Gastroesophageal sphincter (tissue), 4 donors: ENCODE results near the gene MKI67. TPM values are rescaled to one million over a fixed set of nuclear protein-coding genes. Genes with fewer than 3 reads are reported as not detected.

Experiments
- ATAC-seq: fragments of 150-250 bp; one replicate; pipeline ENCODE4 v1.9.1; 2016; ENCODE audit warnings: mild to moderate bottlenecking, moderate library complexity
- H3K27ac ChIP-seq, 4 donors: fragments of 200-600 bp; sonication (generic) in 3 of 4; 1 replicate in 3 of 4; 2 replicates in 1 of 4; pipeline ENCODE4 v1.5.1; 2016 to 2019
- H3K27me3 ChIP-seq: fragments of 200-600 bp; sonication (generic); one replicate; pipeline ENCODE4 v1.5.1; 2019
- H3K36me3 ChIP-seq, 2 donors: fragments of 200-600 bp; sonication (generic); one replicate each; pipeline ENCODE4 v1.5.1; 2019; ENCODE audit warnings: control low read depth in 1 of 2
- H3K4me1 ChIP-seq, 3 donors: fragments of 200-600 bp; sonication (generic); 1 replicate in 2 of 3; 2 replicates in 1 of 3; pipeline ENCODE4 v1.5.1; 2016 to 2019; ENCODE audit warnings: control low read depth in 2 of 3
- H3K4me3 ChIP-seq, 2 donors: fragments of 200-600 bp; sonication (generic); one replicate each; pipeline ENCODE4 v1.5.1; 2019; ENCODE audit warnings: mild to moderate bottlenecking in 1 of 2, moderate library complexity in 1 of 2
- H3K9me3 ChIP-seq, 3 donors: fragments of 200-600 bp; sonication (generic); one replicate each; pipeline ENCODE4 v1.5.1; 2017 to 2019; ENCODE audit warnings: control low read depth in 2 of 3
- CTCF ChIP-seq, 4 experiments: fragments of 200-600 bp in 2 of 4; fragments of 450-650 bp in 2 of 4; sonication (generic) in 1 of 4; IDR thresholded peaks; one replicate each; pipeline ENCODE4 v1.5.1; 2017 to 2019; ENCODE audit warnings: antibody characterized with exemption in 4 of 4, mild to moderate bottlenecking in 2 of 4, moderate library complexity in 2 of 4
- EP300 ChIP-seq: sonication (generic); formaldehyde crosslinking; IDR thresholded peaks from one replicate; pipeline ENCODE4 v1.6.1; 2017; ENCODE audit warnings: antibody characterized with exemption, mild to moderate bottlenecking
- POLR2A ChIP-seq, 2 donors: fragments of 450-650 bp; IDR thresholded peaks; one replicate each; pipeline ENCODE4 v1.6.1; 2017; ENCODE audit warnings: antibody characterized with exemption in 2 of 2, mild to moderate bottlenecking in 2 of 2, moderate library complexity in 1 of 2
- POLR2AphosphoS5 ChIP-seq: sonication (generic); formaldehyde crosslinking; IDR thresholded peaks from one replicate; pipeline ENCODE4 v1.6.1; 2017; ENCODE audit warnings: antibody characterized with exemption
- WGBS, 2 donors: methylation state at CpG; one replicate each; pipeline ENCODE4 v1.1.5; 2018; ENCODE audit warnings: low coverage in 1 of 2; 5-methylcytosine and 5-hydroxymethylcytosine counted together
- total RNA-seq, 4 donors: library from RNA; depleted of rRNA; stranded (reverse); fragments of >200 nt; gene quantifications; one replicate each; pipeline ENCODE4 v1.1.0, GENCODE V29; 2016

MKI67 gene
- total RNA-seq, 4 donors from 2014 or later: 0.31 to 1.9 (median 0.70) TPM

DNA sequence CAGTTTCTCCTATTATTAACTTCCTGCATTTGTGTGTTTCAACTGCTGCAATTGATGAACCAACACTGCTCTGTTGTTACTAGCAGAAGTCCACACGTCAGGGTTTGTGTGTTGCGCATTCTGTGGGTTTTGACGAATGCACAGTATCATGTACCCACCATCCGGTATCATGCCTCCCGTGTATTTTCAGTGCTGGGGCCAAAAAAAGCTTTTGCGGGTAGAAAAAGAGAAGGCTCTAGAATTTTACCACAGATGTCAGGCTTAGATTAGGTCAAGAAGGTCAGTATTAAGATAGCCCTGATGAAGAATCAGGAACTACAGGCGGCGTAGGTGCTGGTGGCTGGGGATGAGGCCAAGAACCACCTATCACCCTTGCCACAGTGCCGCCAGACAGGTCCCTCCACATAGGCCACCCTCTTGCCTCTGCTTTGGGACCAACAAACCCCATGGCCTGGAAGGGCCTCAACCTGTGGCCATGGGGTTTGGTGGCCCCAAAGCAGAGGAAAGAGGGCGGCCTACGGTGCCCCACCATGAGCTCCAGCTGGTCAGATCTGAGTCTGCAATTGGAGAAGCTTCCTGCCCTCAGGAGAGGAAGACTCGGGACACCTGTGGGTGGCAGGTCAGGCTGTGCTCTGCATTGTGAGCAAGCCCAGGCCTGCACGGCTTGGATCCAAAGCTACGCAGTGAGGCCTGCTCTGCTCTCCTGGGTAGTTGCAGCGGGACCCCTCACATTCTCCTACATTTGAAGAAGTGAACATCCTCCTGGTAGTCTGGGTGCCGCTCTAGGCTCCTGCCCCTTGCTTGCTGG is 71.9 kb downstream of the MKI67 start:
- Histone ChIP-seq H3K4me1 (peaks cover 0 to 8% (median 2%) of the 10 kb centered on the region in 3 donors), H3K27ac (no peak overlapping the region), H3K4me3 (no peak overlapping the region), H3K9me3 (no peaks in the 10 kb centered on the region), H3K27me3 (no peaks in the 10 kb centered on the region), H3K36me3 (peaks cover 0 to 27% of the 10 kb centered on the region in 2 donors)
- TF ChIP-seq EP300 (no peak), POLR2A (IDR thresholded peaks at IDR 0.05) (no peak), POLR2AphosphoS5 (no peak), CTCF (IDR thresholded peaks at IDR 0.05) (no peak)
- ATAC-seq: peak; percentile 44
- WGBS, 2 donors: 93 to 100% methylated on average over 2 to 7 of the region's 16 CpGs

DNA sequence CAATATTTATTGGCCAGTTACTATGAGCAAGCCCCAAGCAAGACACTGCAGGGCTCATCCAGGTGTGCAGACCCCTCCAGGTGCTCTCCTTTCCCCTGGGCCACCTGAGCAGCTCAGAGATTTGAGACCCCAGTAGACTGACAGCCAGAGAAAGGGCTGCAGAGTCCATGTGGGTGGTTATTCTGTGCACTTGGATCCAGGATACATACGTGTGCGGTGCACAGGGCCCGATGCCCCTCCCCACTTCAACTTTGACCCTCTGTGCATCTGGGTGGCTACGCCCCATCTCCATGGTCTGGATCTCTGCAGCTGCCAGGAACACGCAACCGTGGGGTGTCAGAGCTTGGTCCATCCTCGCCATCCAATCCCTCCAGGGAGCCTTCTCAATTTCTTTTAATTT is 72.9 kb downstream of the MKI67 start:
- Histone ChIP-seq H3K9me3 (no peaks in the 10 kb centered on the region), H3K27ac (no peak overlapping the region), H3K4me3 (no peak overlapping the region), H3K27me3 (no peaks in the 10 kb centered on the region), H3K36me3 (peaks cover 0 to 23% of the 10 kb centered on the region in 2 donors), H3K4me1 (peaks cover 0 to 4% (median 2%) of the 10 kb centered on the region in 3 donors)
- TF ChIP-seq CTCF (IDR thresholded peaks at IDR 0.05) (no peak), POLR2A (IDR thresholded peaks at IDR 0.05) (no peak), EP300 (no peak), POLR2AphosphoS5 (no peak)
- WGBS, 2 donors: 94% methylated on average over 7 of the region's 7 CpGs; no CpG with 5 or more reads in 1 of the 2 donors
- no peak for ATAC-seq

DNA sequence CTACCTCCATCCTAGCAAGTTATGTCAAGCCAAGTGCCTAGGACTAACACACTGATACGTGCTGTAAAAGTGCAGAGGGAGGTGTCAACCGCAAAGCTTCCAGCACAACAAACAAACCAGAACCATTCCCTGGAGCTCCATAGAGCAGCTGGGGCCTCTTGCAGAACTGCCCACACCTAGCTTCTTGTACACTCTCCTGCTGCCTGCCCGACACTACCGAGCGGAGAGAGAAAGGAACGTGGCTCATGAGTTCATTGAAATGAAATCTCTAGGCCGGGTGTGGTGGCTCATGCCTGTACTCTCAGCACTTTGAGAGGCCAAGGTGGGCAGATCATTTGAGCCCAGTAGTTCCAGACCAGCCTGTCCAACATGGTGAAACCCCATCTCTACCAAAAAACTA is 73.5 kb downstream of the MKI67 start:
- ATAC-seq: no peak
- peaks cover 0 to 23% of the 10 kb centered on the region in 2 donors for H3K36me3 ChIP-seq
- peaks cover 0 to 10% (median 2%) of the 10 kb centered on the region in 3 donors for H3K4me1 ChIP-seq
- no peak overlapping the region for H3K27ac ChIP-seq
- H3K9me3 ChIP-seq: no peaks in the 10 kb centered on the region
- H3K4me3 ChIP-seq: no peak overlapping the region
- H3K27me3 ChIP-seq: no peaks in the 10 kb centered on the region
- WGBS, 2 donors: 86 to 93% methylated on average over 4 to 5 of the region's 7 CpGs
- TF ChIP-seq POLR2AphosphoS5 (no peak), EP300 (no peak), CTCF (IDR thresholded peaks at IDR 0.05) (no peak), POLR2A (IDR thresholded peaks at IDR 0.05) (no peak)

- Histone ChIP-seq H3K36me3 (peaks cover 0 to 23% of the 10 kb centered on the region in 2 donors), H3K4me1 (peaks cover 0 to 21% (median 14%) of the 10 kb centered on the region in 3 donors), H3K27ac (peak overlapping the region in 3 of 4 donors; percentile 39 to 54 (median 51)), H3K4me3 (no peak overlapping the region), H3K27me3 (no peaks in the 10 kb centered on the region), H3K9me3 (no peaks in the 10 kb centered on the region)
- TF ChIP-seq CTCF (IDR thresholded peaks at IDR 0.05) (no peak), EP300 (no peak), POLR2A (IDR thresholded peaks at IDR 0.05) (no peak), POLR2AphosphoS5 (no peak)
- WGBS, 2 donors: 85 to 86% methylated on average over 1 to 5 of the region's 5 CpGs
- no peak for ATAC-seq
Observed at GRCh38 chr10:128051548-128051947, 74.7 kb downstream of the MKI67 start.

GRCh38 chr10:128050936-128051335 is 75.3 kb downstream of the MKI67 start:
- TF ChIP-seq POLR2A (IDR thresholded peaks at IDR 0.05): no peak
- TF ChIP-seq POLR2AphosphoS5: no peak
- TF ChIP-seq CTCF (IDR thresholded peaks at IDR 0.05): no peak
- TF ChIP-seq EP300: no peak
- Histone ChIP-seq H3K4me3 (no peak overlapping the region), H3K27ac (peak overlapping the region in 3 of 4 donors; percentile 39 to 54 (median 51)), H3K27me3 (no peaks in the 10 kb centered on the region), H3K4me1 (peaks cover 0 to 25% (median 14%) of the 10 kb centered on the region in 3 donors), H3K9me3 (no peaks in the 10 kb centered on the region), H3K36me3 (peaks cover 0 to 23% of the 10 kb centered on the region in 2 donors)
- peak; percentile 46 for ATAC-seq
